Right renal pelvis (tissue), 4 donors: ENCODE results near the gene USH2A. TPM values are rescaled to one million over a fixed set of nuclear protein-coding genes. Genes with fewer than 3 reads are reported as not detected.

ENCODE experiments used
- DNase-seq, 4 donors: peaks; one replicate each; pipeline ENCODE4 v3.0.0-alpha.2; 2013; ENCODE audit warnings: low read depth in 4 of 4, low spot score in 3 of 4, missing footprints in 1 of 4
- polyA plus RNA-seq, 4 donors: library from polyadenylated mRNA; unstranded; fragments of 120-200 nt; gene quantifications; one replicate each; pipeline ENCODE4 v1.2.1, GENCODE V29; 2013; ENCODE audit not compliant: insufficient read length in 4 of 4

USH2A gene
- polyA plus RNA-seq, 4 donors = 0.21 to 0.52 (median 0.27) TPM

- DNase-seq = no peak
These were observed 753.3 kb downstream of the USH2A start for GRCh38 chr1:215669806-215670491.

GRCh38 chr1:215667761-215668160, 755.5 kb downstream of the USH2A start:
- no peak for DNase-seq

GRCh38 chr1:215665215-215665614, 758.0 kb downstream of the USH2A start:
- DNase-seq = no peak

GRCh38 chr1:215661033-215661432, 762.2 kb downstream of the USH2A start:
- no peak for DNase-seq

GRCh38 chr1:215660259-215660658, 763.0 kb downstream of the USH2A start:
- DNase-seq = no peak

- no peak for DNase-seq
These were observed 766.2 kb downstream of the USH2A start for GRCh38 chr1:215657047-215657446.

- no peak for DNase-seq
These were observed 770.9 kb downstream of the USH2A start for GRCh38 chr1:215652371-215652770.

GRCh38 chr1:215651867-215652266, 771.4 kb downstream of the USH2A start:
- no peak for DNase-seq

GRCh38 chr1:215650446-215651149, 772.6 kb downstream of the USH2A start:
- DNase-seq = no peak

GRCh38 chr1:215648957-215649356, 774.3 kb downstream of the USH2A start:
- no peak for DNase-seq

GRCh38 chr1:215647738-215648137, 775.5 kb downstream of the USH2A start:
- no peak for DNase-seq

- DNase-seq = no peak
These were observed 777.4 kb downstream of the USH2A start for GRCh38 chr1:215645861-215646260.

- no peak for DNase-seq
These were observed 778.1 kb downstream of the USH2A start for GRCh38 chr1:215645182-215645581.

- DNase-seq = no peak
These were observed 779.5 kb downstream of the USH2A start for GRCh38 chr1:215643592-215644321.

- no peak for DNase-seq
These were observed 782.7 kb downstream of the USH2A start for GRCh38 chr1:215640429-215641148.

- DNase-seq = no peak
These were observed 786.1 kb downstream of the USH2A start for GRCh38 chr1:215637041-215637573.

- no peak for DNase-seq
These were observed 786.8 kb downstream of the USH2A start for GRCh38 chr1:215636258-215636965.

- no peak for DNase-seq
These were observed 787.4 kb downstream of the USH2A start for GRCh38 chr1:215635827-215636226.

- DNase-seq = no peak
These were observed 791.8 kb downstream of the USH2A start for GRCh38 chr1:215631489-215631888.

- DNase-seq = no peak
These were observed 792.2 kb downstream of the USH2A start for GRCh38 chr1:215631040-215631439.
